AG09309 (cell line): ENCODE measurements around the gene METTL1.

ENCODE experiments used
- DNase-seq: peaks from one replicate; pipeline ENCODE4 v3.0.0-alpha.2; 2010; ENCODE audit warnings: low read depth
- H3K4me3 ChIP-seq: 2 replicates; pipeline ENCODE4 v1.5.1; 2011; ENCODE audit warnings: mild to moderate bottlenecking, low read depth, low read length, moderate library complexity; ENCODE audit not compliant: control insufficient read depth
- CTCF ChIP-seq: IDR thresholded peaks from 2 replicates; pipeline ENCODE4 v1.5.1; 2011; ENCODE audit warnings: mild to moderate bottlenecking, low read depth, low read length, inconsistent platforms; ENCODE audit not compliant: insufficient read depth, control insufficient read depth; ENCODE audit errors: missing control alignments

METTL1 gene

GRCh38 chr12:57737467-57738460 is 34.1 kb downstream of the METTL1 start:
- TF ChIP-seq CTCF, result peak; percentile 37
- no peak for DNase-seq
- peak overlapping the region; percentile 12; the same call in 1 of the 2 replicates for H3K4me3 ChIP-seq

GRCh38 chr12:57736741-57737466 is 35.0 kb downstream of the METTL1 start:
- H3K4me3 ChIP-seq, result no peak overlapping the region
- DNase-seq, result no peak

GRCh38 chr12:57735952-57736740 is 35.8 kb downstream of the METTL1 start:
- peak overlapping the region; percentile 22 for H3K4me3 ChIP-seq
- no peak for DNase-seq

More at GRCh38 chr12:57736741-57737466, 35.0 kb downstream of the METTL1 start:
- no peak for TF ChIP-seq CTCF

GRCh38 chr12:57735198-57735855 is 36.6 kb downstream of the METTL1 start:
- DNase-seq, result no peak
- H3K4me3 ChIP-seq, result no peak overlapping the region
- no peak for TF ChIP-seq CTCF

More at GRCh38 chr12:57735952-57736740, 35.8 kb downstream of the METTL1 start:
- TF ChIP-seq CTCF, result peak; percentile 47

- no peak for TF ChIP-seq CTCF
- no peak for DNase-seq
- no peak overlapping the region for H3K4me3 ChIP-seq
Measured at GRCh38 chr12:57734591-57734990, 37.3 kb downstream of the METTL1 start.
